GM12864 (cell line): Measurements from ENCODE around the gene RIOK3.
"Not testable (repeated sequence)": the region's sequence is repeated elsewhere in the genome, so short reads cannot be mapped to it uniquely, and the experiment has no call there.

Experiments
- DNase-seq: peaks from one replicate; pipeline ENCODE4 v3.0.0-alpha.2; 2011; ENCODE audit warnings: low read depth
- H3K4me3 ChIP-seq: 2 replicates; pipeline ENCODE4 v1.5.1; 2011; ENCODE audit warnings: mild to moderate bottlenecking, low read depth, low read length, control low read depth
- CTCF ChIP-seq: IDR thresholded peaks from 2 replicates; pipeline ENCODE4 v1.5.1; 2011; ENCODE audit warnings: low read depth, mild to moderate bottlenecking, moderate library complexity, low read length, control low read depth, inconsistent platforms; ENCODE audit errors: missing control alignments

The RIOK3 gene

GRCh38 chr18:23503038-23503962 is 50.2 kb downstream of the RIOK3 start, which contains the start of gene RMC1:
TSS of gene RMC1 (plus strand) at chr18:23503511. CDS start at chr18:23503619, 108 bp downstream.
- H3K4me3 ChIP-seq = peak within 1 kb of the TSS; percentile 94
- no peak for TF ChIP-seq CTCF
- DNase-seq = peak; percentile 71

- DNase-seq = no peak
- no peak for TF ChIP-seq CTCF
- peak overlapping the region; percentile 94 for H3K4me3 ChIP-seq
These were observed 50.9 kb downstream of the RIOK3 start for GRCh38 chr18:23503963-23504344.

- no peak for TF ChIP-seq CTCF
- DNase-seq = no peak
These were observed 51.6 kb downstream of the RIOK3 start for GRCh38 chr18:23504720-23505119.

GRCh38 chr18:23506393-23506792 is 53.3 kb downstream of the RIOK3 start:
- no peak for TF ChIP-seq CTCF
- no peak overlapping the region for H3K4me3 ChIP-seq
- no peak for DNase-seq

More at GRCh38 chr18:23504720-23505119, 51.6 kb downstream of the RIOK3 start:
- H3K4me3 ChIP-seq = peak overlapping the region; percentile 94

GRCh38 chr18:23510923-23511322 is 57.8 kb downstream of the RIOK3 start:
- not testable (repeated sequence) for H3K4me3 ChIP-seq, DNase-seq

- H3K4me3 ChIP-seq, DNase-seq: not testable (repeated sequence)
These were observed 59.1 kb downstream of the RIOK3 start for GRCh38 chr18:23512216-23512615.

- TF ChIP-seq CTCF = no peak
- H3K4me3 ChIP-seq = no peak overlapping the region
- DNase-seq = no peak
These were observed 59.6 kb downstream of the RIOK3 start for GRCh38 chr18:23512641-23513040.
